Lung (tissue), 12 donors: ENCODE results near the gene MME. TPM values are rescaled to one million over a fixed set of nuclear protein-coding genes. Genes with fewer than 3 reads are reported as not detected.

Experiments used
- ATAC-seq: fragments of 200-7000 bp; cut with Tn5 transposase; one replicate; pipeline ENCODE4 v1.9.1; 2020; ENCODE audit warnings: moderate number of reproducible peaks; ENCODE audit not compliant: insufficient read depth, low FRiP score
- DNase-seq, 3 donors: peaks; one replicate each; pipeline ENCODE4 v3.0.0-alpha.2; 2013 to 2017
- H3K27ac ChIP-seq, 2 donors: one replicate each; pipeline ENCODE4 v1.5.1; 2013; ENCODE audit warnings: mild to moderate bottlenecking in 2 of 2, moderate library complexity in 2 of 2, control low read depth in 1 of 2, inconsistent platforms in 1 of 2, low read depth in 1 of 2, low read length in 1 of 2
- H3K27me3 ChIP-seq, 3 donors: one replicate each; pipeline ENCODE4 v1.5.1; 2013; ENCODE audit warnings: low read length in 2 of 3; ENCODE audit not compliant: control insufficient read depth in 3 of 3, insufficient read depth in 3 of 3
- H3K36me3 ChIP-seq, 4 donors: one replicate each; pipeline ENCODE4 v1.5.1; 2013; ENCODE audit warnings: low read length in 4 of 4, mild to moderate bottlenecking in 1 of 4, moderate library complexity in 1 of 4; ENCODE audit not compliant: control insufficient read depth in 4 of 4, insufficient read depth in 4 of 4
- H3K4me1 ChIP-seq, 5 donors: one replicate each; pipeline ENCODE4 v1.5.1; 2013; ENCODE audit warnings: low read length in 5 of 5, mild to moderate bottlenecking in 2 of 5, moderate library complexity in 1 of 5; ENCODE audit not compliant: control insufficient read depth in 5 of 5, insufficient read depth in 5 of 5
- H3K4me3 ChIP-seq: one replicate; pipeline ENCODE4 v1.5.1; 2013; ENCODE audit warnings: mild to moderate bottlenecking, control low read depth, moderate library complexity
- H3K9ac ChIP-seq, 2 donors: one replicate each; pipeline ENCODE4 v1.5.1; 2013; ENCODE audit warnings: low read length in 2 of 2, control low read depth in 1 of 2; ENCODE audit not compliant: insufficient read depth in 1 of 2
- H3K9me3 ChIP-seq, 4 donors: one replicate each; pipeline ENCODE4 v1.5.1; 2013; ENCODE audit warnings: low read length in 3 of 4, mild to moderate bottlenecking in 1 of 4, moderate library complexity in 1 of 4; ENCODE audit not compliant: control insufficient read depth in 4 of 4, insufficient read depth in 3 of 4
- CTCF ChIP-seq: IDR thresholded peaks from 2 replicates; pipeline ENCODE4 v1.5.1; 2012; ENCODE audit warnings: mild to moderate bottlenecking; ENCODE audit errors: control extremely low read depth, extremely low read depth
- WGBS, 2 donors: extraction: QIAGEN DNeasy Blood & Tissue Kit; methylation state at CpG; one replicate each; pipeline ENCODE4 v1.1.7; 2013; 5-methylcytosine and 5-hydroxymethylcytosine counted together
- polyA plus RNA-seq, 2 donors: library from polyadenylated mRNA; stranded (reverse); fragments of 200-250 nt; gene quantifications; one replicate each; pipeline ENCODE4 v1.2.1, GENCODE V29; 2013
- total RNA-seq, 2 donors: library from RNA; depleted of rRNA in 1 of 2; stranded (reverse); fragments of >200 nt in 1 of 2; gene quantifications; one replicate each; pipeline ENCODE4 v1.2.1, GENCODE V29; 2014 to 2021
- donor health status: control.
- donor health status: control.
- donor health status: Bipolar disorder and iron deficiency.
- donor health status: healthy.
- donor health status: DM: yes; HTN: yes; CAD: no.

MME gene
- total and polyA plus RNA-seq, 4 donors = 7.9 to 41.0 (median 9.2) TPM

GRCh38 chr3:155185631-155186071, 105.5 kb downstream of the MME start:
- 95 to 98% methylated on average over 2 of the region's 2 CpGs for WGBS, 2 donors
- H3K9me3 ChIP-seq = no peaks in the 10 kb centered on the region
- no peaks in the 10 kb centered on the region for H3K27me3 ChIP-seq
- no peaks in the 10 kb centered on the region for H3K36me3 ChIP-seq
- no peak for ATAC-seq
- H3K9ac ChIP-seq = no peak overlapping the region
- no peak overlapping the region for H3K27ac ChIP-seq
- H3K4me1 ChIP-seq = peaks cover 0 to 5% (median 0%) of the 10 kb centered on the region in 5 donors
- TF ChIP-seq CTCF = no peak
- no peak for DNase-seq
- no peak overlapping the region for H3K4me3 ChIP-seq

GRCh38 chr3:155188031-155188430, 107.9 kb downstream of the MME start:
- no peak for TF ChIP-seq CTCF
- Histone ChIP-seq H3K9me3 (no peaks in the 10 kb centered on the region), H3K4me3 (no peak overlapping the region), H3K27ac (no peak overlapping the region), H3K36me3 (no peaks in the 10 kb centered on the region), H3K4me1 (peaks cover 0 to 5% (median 0%) of the 10 kb centered on the region in 5 donors), H3K27me3 (no peaks in the 10 kb centered on the region), H3K9ac (no peak overlapping the region)
- DNase-seq (peak in 1 of 3 donors; percentile 39), ATAC-seq (no peak)
- 75 to 83% methylated on average over 2 of the region's 2 CpGs for WGBS, 2 donors

GRCh38 chr3:155189478-155189877, 109.4 kb downstream of the MME start:
- Histone ChIP-seq H3K4me1 (peaks cover 0 to 5% (median 0%) of the 10 kb centered on the region in 5 donors), H3K9me3 (no peaks in the 10 kb centered on the region), H3K36me3 (no peaks in the 10 kb centered on the region), H3K27me3 (no peaks in the 10 kb centered on the region), H3K27ac (no peak overlapping the region), H3K4me3 (no peak overlapping the region), H3K9ac (no peak overlapping the region)
- no peak for TF ChIP-seq CTCF
- WGBS, 2 donors = 94 to 96% methylated on average over 4 of the region's 4 CpGs
- DNase-seq (no peak), ATAC-seq (no peak)

GRCh38 chr3:155190691-155191090, 110.6 kb downstream of the MME start:
- Histone ChIP-seq H3K36me3 (no peaks in the 10 kb centered on the region), H3K9ac (no peak overlapping the region), H3K27me3 (no peaks in the 10 kb centered on the region), H3K27ac (no peak overlapping the region), H3K4me3 (no peak overlapping the region), H3K9me3 (no peaks in the 10 kb centered on the region), H3K4me1 (peaks cover 0 to 5% (median 0%) of the 10 kb centered on the region in 5 donors)
- ATAC-seq (no peak), DNase-seq (no peak)
- TF ChIP-seq CTCF = no peak
